PC-9 (cell line): ENCODE measurements around the gene SIGMAR1. TPM values are rescaled to one million over a fixed set of nuclear protein-coding genes. Genes with fewer than 3 reads are reported as not detected.

ENCODE experiments used
- BruUV-seq: library from RNA; stranded (reverse); fragments of 400-500 nt; replicated peaks from 2 replicates; lab custom pipeline; 2021; lab: Mats Ljungman, UMichigan
- CTCF ChIA-PET: fragments of 300-600 bp; sonication (Branson Sonifier 250); formaldehyde crosslinking; loops from one replicate; lab custom pipeline; 2022; ENCODE audit warnings: antibody characterized with exemption; lab: Charles Lee
- POLR2A ChIA-PET: fragments of 300-600 bp; sonication (Branson Sonifier 250); formaldehyde crosslinking; loops from one replicate; lab custom pipeline; 2022; ENCODE audit warnings: antibody characterized with exemption; ENCODE audit not compliant: unreplicated experiment; lab: Charles Lee
- DNase-seq, 2 experiments: peaks; one replicate each; pipeline versions ENCODE4 v3.0.0 to v3.0.0-alpha.2; 2015 to 2022; ENCODE audit warnings: mixed read lengths in 1 of 2
- H2AFZ ChIP-seq: fragments of 200-600 bp; sonication (generic); 2 replicates; pipeline ENCODE4 v1.8.1; 2017; ENCODE audit warnings: antibody characterized with exemption
- H3F3A ChIP-seq: fragments of 200-600 bp; sonication (generic); 2 replicates; pipeline ENCODE4 v1.8.1; 2017; ENCODE audit warnings: antibody characterized with exemption, mild to moderate bottlenecking, low read depth; ENCODE audit not compliant: insufficient read depth
- H3K27ac ChIP-seq: fragments of 200-600 bp; sonication (generic); 2 replicates; pipeline ENCODE4 v1.6.1; 2016; ENCODE audit warnings: mixed run types
- H3K27me3 ChIP-seq: fragments of 200-600 bp; sonication (generic); 2 replicates; pipeline ENCODE4 v1.6.1; 2016; ENCODE audit warnings: low read depth, mixed run types; ENCODE audit not compliant: insufficient read depth
- H3K36me3 ChIP-seq: fragments of 200-600 bp; sonication (generic); 2 replicates; pipeline ENCODE4 v1.6.1; 2016; ENCODE audit warnings: low read depth, mixed run types
- H3K4me1 ChIP-seq: fragments of 200-600 bp; sonication (generic); replicated peaks from 2 replicates; pipeline ENCODE4 v1.6.1; 2016; ENCODE audit warnings: mixed run types; ENCODE audit not compliant: insufficient read depth
- H3K4me2 ChIP-seq: fragments of 200-600 bp; sonication (generic); 2 replicates; pipeline ENCODE4 v1.6.1; 2017; ENCODE audit warnings: mixed run types
- H3K4me3 ChIP-seq: fragments of 200-600 bp; sonication (generic); 2 replicates; pipeline ENCODE4 v1.6.1; 2016; ENCODE audit warnings: mixed run types
- H3K79me2 ChIP-seq: fragments of 200-600 bp; sonication (generic); 2 replicates; pipeline ENCODE4 v1.6.1; 2017; ENCODE audit warnings: low read depth, mixed run types
- H3K9me2 ChIP-seq: fragments of 200-600 bp; sonication (generic); 2 replicates; pipeline ENCODE4 v1.8.1; 2017; ENCODE audit warnings: mild to moderate bottlenecking; ENCODE audit not compliant: insufficient read depth
- H3K9me3 ChIP-seq: fragments of 200-600 bp; sonication (generic); 2 replicates; pipeline ENCODE4 v1.8.1; 2016; ENCODE audit warnings: low read depth; ENCODE audit not compliant: insufficient read depth
- H4K20me1 ChIP-seq: fragments of 200-600 bp; sonication (generic); 2 replicates; pipeline ENCODE4 v1.8.1; 2017; ENCODE audit not compliant: insufficient read depth
- EZH2 ChIP-seq: fragments of 200-600 bp; sonication (generic); IDR thresholded peaks from 2 replicates; pipeline ENCODE4 v1.8.0; 2017; ENCODE audit warnings: antibody characterized with exemption, low read depth
- intact Hi-C: fragments of 100-400 bp; cut with micrococcal nuclease; formaldehyde crosslinking; loops from one replicate; pipeline ENCODE4 v1.10.0; 2022; ENCODE audit not compliant: unreplicated experiment
- total RNA-seq: library from RNA; stranded (reverse); gene quantifications from 2 replicates; pipeline ENCODE4 v1.2.3, GENCODE V29; 2021
- TF ChIP-seq, protein P1 (sequence below): fragments of 200-600 bp; sonication (generic); conservative IDR thresholded peaks from 2 replicates; pipeline ENCODE4 v1.6.1; 2017; ENCODE audit warnings: mixed run types, antibody characterized with exemption, mild to moderate bottlenecking, moderate library complexity

The SIGMAR1 gene
- total RNA-seq, 1 experiment from 2014 or later: 57.9 TPM

DNA sequence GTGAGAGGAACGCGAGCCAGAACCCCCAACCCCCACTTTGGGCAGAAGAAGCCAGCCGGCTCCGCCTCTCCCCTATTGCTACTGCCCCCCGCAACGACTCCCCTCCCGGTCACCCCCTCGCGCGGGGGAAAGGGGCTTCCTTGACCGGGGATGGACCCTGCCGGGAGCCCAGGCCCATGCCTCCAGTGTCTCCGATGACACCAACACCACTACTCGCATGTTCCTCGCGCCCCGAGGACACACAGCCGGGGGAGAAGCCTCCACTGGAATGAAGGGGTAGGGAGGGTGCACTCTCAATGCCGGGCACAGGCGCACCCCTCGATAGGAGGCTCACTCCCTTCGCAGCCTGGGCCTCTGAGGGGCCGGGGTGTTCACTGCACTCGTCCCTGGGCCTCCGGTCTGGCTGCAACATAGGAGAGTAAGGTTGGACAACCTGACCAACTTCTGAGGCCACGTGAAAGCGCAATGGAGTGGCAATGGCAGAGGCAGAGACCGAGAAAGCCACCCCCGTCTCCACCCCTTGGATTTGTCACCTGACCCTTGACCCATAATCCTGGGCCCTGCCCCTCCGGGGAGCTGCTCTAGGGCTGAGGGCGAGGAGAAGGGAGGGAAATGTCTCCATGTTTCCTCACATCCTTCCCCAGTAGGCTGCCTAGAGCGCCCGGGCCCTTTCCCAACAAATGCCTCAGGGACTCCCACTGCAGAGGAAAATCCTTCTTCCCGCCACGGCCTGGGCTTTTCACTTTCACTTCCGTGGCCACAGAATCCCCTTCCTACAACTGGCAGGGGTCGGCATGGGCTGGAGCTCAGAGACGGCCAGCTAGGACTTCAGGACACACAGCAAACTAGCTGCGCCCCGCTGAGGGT lies 47.0 kb downstream of the SIGMAR1 start:
- POLR2A ChIA-PET: no interaction called here
- TF ChIP-seq, protein P1, sequence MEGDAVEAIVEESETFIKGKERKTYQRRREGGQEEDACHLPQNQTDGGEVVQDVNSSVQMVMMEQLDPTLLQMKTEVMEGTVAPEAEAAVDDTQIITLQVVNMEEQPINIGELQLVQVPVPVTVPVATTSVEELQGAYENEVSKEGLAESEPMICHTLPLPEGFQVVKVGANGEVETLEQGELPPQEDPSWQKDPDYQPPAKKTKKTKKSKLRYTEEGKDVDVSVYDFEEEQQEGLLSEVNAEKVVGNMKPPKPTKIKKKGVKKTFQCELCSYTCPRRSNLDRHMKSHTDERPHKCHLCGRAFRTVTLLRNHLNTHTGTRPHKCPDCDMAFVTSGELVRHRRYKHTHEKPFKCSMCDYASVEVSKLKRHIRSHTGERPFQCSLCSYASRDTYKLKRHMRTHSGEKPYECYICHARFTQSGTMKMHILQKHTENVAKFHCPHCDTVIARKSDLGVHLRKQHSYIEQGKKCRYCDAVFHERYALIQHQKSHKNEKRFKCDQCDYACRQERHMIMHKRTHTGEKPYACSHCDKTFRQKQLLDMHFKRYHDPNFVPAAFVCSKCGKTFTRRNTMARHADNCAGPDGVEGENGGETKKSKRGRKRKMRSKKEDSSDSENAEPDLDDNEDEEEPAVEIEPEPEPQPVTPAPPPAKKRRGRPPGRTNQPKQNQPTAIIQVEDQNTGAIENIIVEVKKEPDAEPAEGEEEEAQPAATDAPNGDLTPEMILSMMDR: no peak
- TF ChIP-seq EZH2: no peak
- no peaks in the 10 kb centered on the region for H4K20me1 ChIP-seq
- CTCF ChIA-PET: interaction anchor here (0.7 to 1.5 kb wide), 3 partner anchors 44 to 216 kb away, joined by 3 to 12 read pairs (median 4); no protein-coding TSS in a partner anchor
- peaks cover 31% of the 10 kb centered on the region for H3K27me3 ChIP-seq
- H3K4me2 ChIP-seq: no peak overlapping the region
- intact Hi-C loops: loop anchor here (1.0 to 2.0 kb wide), 3 partner anchors 42 to 188 kb away; no protein-coding TSS in a partner anchor
- no peak overlapping the region for H2AFZ ChIP-seq
- no peak overlapping the region for H3K27ac ChIP-seq
- H3K4me1 ChIP-seq: no peaks in the 10 kb centered on the region
- no peaks in the 10 kb centered on the region for H3K36me3 ChIP-seq
- no peaks in the 10 kb centered on the region for H3K9me3 ChIP-seq
- no peaks in the 10 kb centered on the region for H3F3A ChIP-seq
- no peaks in the 10 kb centered on the region for H3K79me2 ChIP-seq
- no TSS peak for BruUV-seq
- H3K4me3 ChIP-seq: no peak overlapping the region
- no peaks in the 10 kb centered on the region for H3K9me2 ChIP-seq
- DNase-seq: no peak

DNA sequence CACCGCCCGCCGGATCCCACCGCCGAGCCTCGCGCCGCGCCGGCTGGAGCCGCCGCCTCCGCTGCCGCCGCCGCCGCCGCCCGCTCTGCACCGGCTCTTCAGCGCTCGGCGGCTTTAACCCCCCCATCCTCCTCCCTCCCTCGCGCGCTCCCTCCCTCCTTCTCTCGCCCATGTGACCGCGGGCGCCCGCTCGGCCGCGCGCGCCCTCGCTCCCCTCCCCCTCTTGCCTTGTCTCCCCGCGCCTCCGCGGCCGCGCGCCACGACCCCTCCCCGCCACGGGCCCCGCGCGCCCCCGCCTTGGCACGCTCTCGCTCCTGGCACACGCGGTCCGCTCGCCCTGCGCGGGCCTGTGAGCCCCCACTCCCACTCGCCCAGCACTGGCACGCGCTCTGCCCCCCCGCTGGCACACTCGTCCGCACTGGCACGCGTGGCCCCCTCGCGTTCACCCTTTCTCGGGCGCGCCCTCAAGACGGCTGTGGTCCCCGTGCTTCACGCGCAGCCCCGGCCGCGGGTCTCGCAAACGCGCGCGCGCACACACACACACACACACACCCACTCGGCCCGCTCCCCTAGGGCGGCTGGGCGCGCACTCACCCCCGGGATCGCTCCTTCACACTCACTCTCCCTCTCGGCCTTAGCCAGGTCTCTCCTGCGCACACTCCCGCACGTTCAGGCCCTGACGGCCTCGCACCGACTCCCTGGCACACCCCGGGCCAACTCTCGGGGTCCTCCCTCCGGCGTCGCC lies 47.8 kb downstream of the SIGMAR1 start, which contains the start of gene CNTFR:
Gene CNTFR, minus strand, starts transcription at position 89 of the 745 bp plus-strand sequence. CDS start 20,743 bp downstream, outside the sequence.
- CTCF ChIA-PET: no interaction called here
- Histone ChIP-seq H3K27ac (no peak within 1 kb of the TSS), H3F3A (no peaks in the 10 kb centered on the region), H3K9me3 (no peaks in the 10 kb centered on the region), H4K20me1 (no peaks in the 10 kb centered on the region), H3K79me2 (no peaks in the 10 kb centered on the region), H3K36me3 (no peaks in the 10 kb centered on the region), H3K9me2 (no peaks in the 10 kb centered on the region), H3K4me2 (no peak within 1 kb of the TSS), H2AFZ (no peak within 1 kb of the TSS), H3K27me3 (peaks cover 38% of the 10 kb centered on the region), H3K4me3 (no peak within 1 kb of the TSS), H3K4me1 (no peaks in the 10 kb centered on the region)
- no peak for DNase-seq
- no TSS peak for BruUV-seq
- TF ChIP-seq, protein P1: no peak
- TF ChIP-seq EZH2: no peak
- POLR2A ChIA-PET: no interaction called here
- intact Hi-C loops: loop anchor here (2.0 kb wide), 1 partner anchor 187 kb away; no protein-coding TSS in a partner anchor
